TTC549 (cell line): ENCODE measurements around the gene SCUBE1.

Experiments
- FAIRE-seq: peaks from 2 replicates; lab custom pipeline; 2012; peaks lifted over from hg19 to GRCh38; lab: Jason Lieb, UNC

Gene SCUBE1

DNA sequence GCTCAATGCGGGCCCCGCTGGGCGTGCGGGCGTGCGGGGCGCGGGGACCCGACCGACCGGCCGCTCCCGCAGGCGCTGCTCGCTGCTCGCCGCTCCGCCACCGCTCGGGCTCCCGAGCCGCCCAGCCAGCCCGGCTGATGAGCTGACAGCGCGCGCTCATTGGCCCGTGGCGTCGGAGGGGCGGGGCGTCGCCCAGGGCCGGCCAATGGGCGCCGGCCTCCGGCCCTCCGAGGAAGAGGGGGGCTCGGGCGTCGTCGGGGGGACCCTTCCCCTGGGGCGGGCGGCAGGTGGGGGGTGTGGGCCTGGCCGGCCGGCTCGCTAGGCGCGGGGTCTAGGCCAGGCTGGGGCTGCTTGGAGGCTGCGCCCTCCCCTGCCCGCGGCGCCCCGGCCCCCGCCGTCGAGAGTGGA is at the start of gene SCUBE1:
TSS of gene SCUBE1 (minus strand) at position 111 of the 408 bp plus-strand sequence. CDS start 111 bp downstream, outside the sequence.
- FAIRE-seq: no peak

DNA sequence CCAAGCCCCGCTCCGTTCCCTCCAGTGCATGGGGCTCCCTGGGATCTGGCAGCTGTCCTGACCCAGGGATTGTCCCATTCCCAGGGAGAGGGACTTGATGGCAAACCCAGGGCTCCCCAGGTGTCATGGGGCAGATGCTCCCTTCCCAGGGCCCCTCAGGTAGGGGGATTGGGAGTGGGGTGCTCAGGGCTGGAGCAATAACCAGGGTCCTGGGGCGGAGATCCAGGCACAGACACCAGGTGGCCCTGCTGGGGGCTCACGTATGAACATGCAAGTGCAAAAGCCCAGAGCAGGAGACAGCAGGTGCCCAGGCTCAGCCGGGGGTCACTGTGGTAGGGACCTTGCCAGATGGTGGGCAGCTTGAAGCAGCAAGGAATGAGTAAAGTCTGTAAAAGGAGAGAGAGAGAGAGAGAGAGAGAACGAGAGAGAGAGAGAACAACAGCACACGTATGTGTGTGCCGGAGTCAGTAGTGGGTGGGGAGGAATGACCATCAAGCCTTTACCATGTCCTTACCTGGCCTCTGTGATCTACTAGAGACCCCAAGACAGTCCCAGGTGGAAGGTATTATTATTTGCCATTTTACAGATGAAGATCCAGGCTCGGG is 49.3 kb upstream of the SCUBE1 start:
- no peak for FAIRE-seq

DNA sequence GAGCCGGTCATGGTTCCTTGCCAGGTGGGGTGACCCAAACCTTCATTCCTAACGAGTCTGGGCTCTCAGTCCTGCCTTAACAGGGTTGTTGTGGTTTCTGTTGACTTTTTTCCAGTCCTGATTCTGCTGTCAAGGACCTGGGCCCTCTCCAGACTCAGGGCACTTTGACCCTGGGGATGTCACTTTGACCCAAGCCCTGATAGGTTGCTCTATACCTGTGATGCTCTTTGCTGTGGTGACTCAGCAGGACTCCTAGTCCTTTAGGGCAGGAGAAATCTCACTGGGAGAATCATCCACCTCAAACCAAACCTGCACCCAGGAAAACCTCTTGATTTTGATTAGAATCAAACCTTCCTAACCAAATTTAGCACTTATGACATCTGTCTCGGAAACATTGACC is 48.1 kb upstream of the SCUBE1 start:
- no peak for FAIRE-seq

DNA sequence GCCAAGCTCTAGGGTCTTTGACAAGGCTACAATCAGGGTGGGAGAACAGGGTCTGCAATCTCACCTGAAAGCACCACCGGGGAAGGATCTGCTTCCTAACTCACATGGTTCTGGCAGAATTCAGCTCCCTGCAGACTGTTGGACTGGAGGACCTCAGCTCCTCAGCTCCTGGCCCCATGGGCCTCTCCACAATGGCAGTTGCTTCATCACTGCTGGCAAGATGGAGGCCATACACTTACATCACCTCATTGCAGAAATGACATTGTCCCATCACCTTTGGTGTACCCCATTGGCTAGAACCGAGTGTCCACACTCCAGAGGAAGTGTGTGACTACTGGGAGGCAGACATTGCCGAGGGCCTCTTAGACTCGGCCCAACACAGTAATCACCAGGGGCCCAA is 47.7 kb upstream of the SCUBE1 start:
- FAIRE-seq: no peak

DNA sequence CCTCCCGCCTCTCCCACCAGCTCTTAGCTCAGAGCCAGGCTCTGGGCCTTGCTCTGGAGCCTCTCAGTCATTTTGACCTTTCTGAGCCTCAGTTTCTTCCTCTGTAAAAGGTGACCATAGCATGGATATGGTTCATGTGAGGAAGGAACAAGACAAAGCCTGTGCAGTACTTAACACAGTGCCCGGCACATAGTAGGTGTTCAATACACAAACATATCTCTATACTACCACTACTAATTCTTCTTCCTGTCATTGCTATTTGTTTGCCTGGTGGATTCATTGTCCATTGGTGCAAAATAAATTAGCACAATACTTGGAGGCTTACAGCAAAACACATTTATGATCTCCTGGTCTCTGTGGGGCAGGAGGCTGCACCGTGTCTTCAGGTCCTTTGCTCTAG is 47.0 kb upstream of the SCUBE1 start:
- no peak for FAIRE-seq

DNA sequence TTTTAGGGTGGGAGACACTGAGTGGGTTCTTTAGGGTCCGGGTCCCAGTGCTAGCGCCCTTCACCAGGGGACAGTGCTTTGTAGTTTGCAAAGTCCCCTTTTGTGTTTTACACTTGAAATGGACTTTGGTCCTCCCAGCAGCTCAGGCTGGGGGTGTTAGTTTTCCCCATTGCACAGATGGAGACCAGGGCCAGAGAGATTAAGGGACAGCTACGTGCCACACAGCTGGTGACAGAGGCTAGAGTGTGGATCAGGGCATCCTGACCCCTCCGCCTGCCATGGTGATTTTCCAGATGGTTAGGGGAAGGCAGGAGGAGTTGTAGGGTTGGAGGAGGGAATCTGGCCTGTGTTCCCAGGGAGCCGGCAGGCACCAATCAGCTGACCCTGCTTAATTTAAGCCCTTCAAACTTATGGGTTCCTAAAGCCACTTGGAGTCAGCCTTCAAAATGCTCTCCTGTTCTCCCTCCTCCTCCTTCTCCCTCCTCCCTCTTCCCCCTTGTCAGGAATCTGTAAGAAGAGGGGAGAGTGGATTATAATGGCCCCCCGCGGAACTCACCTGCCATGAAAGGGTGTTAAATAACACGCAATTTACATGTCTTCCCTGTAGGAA is 46.2 kb upstream of the SCUBE1 start:
- FAIRE-seq: no peak

DNA sequence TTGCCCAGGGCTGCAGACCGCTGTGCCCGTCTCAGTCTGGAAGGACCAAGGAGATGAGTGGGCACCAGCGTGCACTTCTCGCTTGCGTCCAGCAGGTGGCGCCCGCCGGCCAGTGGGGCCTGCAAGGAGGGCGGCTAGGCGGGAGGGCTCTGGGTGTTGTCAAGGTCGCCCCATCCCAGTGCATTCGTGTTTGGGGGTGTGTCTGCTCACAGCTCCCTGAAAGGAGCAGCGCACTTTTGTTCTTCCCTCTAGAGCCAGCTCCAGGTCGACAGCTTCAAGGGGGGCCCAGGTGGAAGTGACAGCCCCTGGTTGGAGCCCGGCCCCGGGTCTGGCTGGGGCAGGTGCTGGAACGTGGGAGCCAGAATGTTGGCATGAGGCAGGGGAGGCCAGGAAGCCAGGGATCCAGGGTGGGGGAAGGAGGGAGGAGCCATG is 45.3 kb upstream of the SCUBE1 start:
- FAIRE-seq: no peak

DNA sequence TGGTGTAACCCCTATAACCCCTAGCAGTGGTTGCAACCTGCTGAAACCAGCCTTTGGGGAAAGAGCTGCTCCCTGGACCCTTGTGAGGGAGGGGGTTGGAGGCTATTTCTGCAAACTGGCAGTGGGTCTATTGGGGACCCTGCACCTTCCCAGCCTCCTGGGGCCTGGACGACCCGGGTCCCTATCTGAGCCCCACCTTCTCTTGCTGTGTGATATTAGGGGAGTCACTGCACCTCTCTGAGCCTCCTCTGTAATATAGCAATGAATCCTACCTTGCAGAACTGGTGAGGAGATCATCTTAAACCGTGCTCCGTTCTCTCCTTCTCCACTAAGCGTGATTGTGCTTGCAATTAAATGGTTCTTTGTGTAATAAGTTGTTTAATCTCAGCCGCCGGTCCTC is 44.6 kb upstream of the SCUBE1 start:
- FAIRE-seq: no peak

DNA sequence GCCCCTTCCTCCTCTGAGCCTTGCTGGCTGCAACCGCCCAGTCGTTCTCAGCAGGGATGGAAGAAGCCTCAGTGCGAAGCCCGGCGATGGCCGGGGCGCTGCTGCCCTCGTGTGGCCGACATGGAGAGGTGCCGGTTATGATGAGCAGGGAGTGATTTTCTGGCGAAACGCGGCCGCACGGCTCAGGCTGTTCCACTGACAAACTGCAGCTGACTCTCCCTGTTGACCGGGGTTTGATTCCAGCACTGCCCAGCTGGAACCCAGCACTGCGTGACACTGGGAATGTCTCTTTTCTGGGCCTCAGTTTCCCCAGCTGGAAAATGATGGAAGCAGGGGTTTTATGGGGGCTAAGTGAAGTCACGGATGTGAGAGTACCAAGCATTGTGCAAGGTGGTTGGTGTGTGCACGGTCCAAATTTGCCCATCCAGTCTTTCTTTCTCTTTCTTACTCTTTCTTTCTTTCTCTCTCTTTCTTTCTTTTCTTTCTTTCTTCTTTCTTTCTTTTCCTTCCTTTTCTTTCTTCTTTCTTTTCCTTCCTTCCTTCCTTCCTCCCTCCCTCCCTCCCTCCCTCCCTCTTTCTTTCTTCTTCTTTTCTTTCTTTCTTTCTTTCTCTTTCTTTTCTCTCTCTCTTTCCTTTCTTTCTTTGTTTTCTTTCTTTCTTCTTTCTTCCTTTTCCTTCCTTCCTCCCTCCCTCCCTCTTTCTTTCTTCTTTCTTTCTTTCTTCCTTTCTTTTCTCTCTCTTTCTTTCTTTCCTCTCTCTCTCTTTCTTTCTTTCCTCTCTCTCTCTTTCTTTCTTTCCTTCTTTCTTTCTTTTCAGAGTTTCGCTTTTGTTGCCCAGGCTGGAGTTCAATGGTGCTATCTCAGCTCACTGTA is 42.8 kb upstream of the SCUBE1 start:
- no peak for FAIRE-seq

DNA sequence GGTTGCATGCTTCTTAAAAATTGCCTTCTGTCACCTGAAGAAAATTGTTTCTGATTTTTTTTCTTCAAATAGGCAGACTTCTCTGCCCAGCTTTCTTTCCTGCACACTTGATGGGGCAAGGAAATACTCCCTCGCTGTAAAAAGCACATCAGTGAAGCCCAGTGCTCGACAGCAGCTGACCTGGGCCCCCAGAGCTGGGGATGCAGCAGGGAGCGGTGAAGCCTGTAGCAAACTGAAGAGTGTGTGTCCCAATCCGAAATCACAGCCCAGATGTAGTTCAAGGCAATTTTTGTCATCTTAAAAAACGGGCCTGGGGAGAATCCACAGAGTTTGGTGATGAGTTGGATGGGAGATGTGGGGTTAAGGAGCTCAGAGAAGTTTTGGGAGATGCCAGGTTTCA is 41.7 kb upstream of the SCUBE1 start:
- no peak for FAIRE-seq

DNA sequence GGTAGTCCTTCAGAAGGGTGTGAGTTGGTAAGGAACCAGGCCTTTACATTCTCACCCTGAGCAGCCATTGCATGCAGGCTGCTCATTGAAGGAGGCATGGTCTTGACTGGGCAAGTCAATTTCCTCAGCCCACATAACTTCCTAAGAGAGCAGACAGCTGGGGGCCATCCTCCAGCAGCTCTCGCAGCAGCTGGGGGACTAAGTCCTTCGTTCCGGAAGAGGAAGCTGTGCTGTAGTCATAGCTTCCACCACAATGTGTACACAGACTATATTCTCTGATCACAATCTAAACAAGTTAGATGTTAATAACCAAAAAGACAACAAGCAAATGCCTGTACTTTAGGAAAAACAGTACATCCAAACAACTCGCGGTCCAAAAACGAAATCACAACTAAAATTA is 38.5 kb upstream of the SCUBE1 start:
- FAIRE-seq: no peak

DNA sequence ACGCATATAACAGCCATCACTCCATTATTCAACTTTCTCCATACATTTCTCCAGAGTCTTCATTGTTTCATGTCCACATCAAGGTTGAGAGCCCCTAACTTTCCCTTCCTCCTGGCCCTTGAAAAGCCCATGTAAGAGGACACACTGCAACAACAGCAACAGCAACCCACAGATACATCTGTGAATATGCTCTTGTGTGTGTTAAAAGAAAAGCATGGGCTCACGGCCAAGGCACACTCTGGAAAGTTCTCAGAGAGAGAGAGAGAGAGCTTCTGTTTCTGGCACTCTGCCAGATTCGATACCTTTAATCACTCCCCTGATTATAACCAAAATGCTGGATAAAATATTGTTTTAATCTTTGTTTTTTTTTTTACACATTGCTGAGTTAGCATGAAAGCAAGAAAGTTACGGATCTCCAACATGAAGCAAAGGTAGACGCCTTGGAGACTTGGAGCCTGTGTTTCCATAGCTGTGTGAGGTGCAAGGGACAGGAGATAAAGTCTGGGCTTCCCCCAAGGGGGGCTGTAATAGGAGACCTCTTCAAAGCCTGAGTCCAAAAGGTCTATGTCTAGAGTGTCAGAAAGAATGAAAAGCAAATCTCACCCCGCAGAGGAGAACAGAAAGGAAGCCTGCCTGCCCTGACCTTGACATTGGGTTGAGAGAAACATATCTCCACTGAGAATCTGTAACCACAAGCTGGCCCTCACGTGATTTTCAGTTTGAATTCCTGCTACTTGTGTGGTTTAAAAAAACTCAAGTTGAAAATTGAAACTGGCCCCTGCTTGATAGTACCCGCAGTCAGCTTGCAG is 34.9 kb upstream of the SCUBE1 start:
- no peak for FAIRE-seq

DNA sequence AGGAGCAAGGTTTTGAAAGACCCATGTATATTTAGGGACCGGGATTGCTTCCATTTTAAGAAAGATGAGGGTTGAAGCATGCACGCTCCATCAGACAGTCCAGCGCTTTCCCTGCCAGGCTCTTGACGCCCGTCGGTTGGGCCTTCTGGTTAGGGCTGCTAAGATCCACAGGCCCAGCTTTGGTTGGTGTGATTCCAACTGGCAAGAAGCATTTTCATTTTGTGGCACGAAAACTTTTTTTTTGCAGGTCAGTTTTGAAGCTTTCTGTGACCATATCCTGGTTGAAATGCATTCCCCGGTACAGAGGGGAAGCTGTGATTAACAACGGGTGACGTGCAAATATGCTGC is 34.4 kb upstream of the SCUBE1 start:
- no peak for FAIRE-seq

DNA sequence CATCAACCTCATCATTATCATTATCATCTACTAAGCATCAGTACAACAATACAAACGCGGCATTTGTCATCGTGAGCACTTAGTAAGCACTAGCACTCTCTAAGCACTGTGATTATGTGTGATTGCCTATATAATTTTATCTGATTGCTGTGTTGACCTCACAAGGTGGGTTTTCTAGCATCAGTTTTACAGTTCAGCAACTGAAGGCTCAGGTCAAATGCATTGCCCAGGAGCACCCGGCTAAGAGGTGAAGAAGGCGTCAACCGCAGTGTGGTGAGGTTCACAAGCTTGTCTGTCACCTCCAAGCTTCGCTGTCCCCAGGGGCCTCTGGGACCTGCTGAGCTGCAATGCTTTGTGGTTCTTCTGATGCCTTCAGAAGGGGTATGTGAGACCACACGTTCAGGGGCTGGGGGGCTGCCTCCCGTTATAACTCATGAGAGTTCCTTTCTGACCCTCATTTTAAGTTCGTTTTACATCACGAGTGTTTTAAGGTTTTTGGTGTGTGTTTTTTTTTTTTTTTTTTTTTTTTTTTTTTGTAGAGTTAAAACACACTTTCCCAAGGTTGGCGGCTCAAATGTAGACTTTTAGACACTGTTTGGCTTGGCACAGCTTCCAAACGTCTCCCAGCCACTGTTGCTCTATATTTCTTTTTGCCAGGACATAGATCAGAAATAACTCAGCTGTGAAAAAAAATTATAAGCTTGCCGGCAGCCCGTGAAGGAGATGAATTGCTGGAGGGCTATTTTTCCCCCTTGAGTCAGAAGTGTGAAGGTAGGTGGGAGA is 33.8 kb upstream of the SCUBE1 start:
- FAIRE-seq: no peak

DNA sequence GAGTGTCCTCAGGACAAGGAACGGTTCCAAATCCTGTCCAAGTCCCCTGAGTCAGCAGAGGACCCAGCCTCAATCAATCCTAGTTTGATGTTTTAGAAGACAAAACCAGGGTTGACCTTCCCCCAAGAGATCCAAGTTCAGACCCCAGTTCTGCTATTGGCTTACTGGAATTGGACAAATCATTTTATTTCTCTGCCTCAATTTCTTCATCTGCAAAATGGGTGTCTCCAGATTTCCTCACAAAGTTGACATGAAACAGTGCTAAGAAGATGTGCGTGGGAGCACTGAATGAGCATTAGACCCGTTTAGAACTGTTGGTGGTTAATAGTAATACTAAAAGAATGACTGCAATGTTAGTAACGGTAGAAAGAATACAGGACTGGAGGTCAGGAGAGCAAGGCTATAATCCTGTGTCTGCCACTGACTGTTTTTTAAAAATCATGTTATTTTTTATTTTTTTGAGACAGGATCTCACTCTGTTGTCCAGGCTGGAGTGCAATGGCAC is 32.8 kb upstream of the SCUBE1 start:
- FAIRE-seq: no peak

DNA sequence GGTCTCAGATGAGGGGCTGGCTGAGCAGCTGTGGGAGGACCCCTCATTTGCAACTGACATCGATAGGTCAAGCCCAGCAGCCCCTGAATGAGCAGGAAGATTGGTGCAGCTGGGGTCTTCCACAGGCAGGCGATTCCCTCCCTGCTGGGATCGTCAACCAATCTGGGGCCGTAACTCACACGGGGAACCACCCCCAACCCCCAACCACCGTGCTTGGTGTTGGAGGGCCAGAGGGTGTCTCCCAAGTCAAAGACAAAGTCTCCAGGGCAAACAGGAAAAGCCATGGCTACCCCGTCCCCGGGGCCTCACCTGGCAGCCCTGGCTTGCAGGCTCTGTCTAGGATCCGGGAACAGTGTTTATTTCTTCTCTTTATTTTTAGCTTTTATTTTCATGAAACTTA is 26.9 kb upstream of the SCUBE1 start:
- no peak for FAIRE-seq

DNA sequence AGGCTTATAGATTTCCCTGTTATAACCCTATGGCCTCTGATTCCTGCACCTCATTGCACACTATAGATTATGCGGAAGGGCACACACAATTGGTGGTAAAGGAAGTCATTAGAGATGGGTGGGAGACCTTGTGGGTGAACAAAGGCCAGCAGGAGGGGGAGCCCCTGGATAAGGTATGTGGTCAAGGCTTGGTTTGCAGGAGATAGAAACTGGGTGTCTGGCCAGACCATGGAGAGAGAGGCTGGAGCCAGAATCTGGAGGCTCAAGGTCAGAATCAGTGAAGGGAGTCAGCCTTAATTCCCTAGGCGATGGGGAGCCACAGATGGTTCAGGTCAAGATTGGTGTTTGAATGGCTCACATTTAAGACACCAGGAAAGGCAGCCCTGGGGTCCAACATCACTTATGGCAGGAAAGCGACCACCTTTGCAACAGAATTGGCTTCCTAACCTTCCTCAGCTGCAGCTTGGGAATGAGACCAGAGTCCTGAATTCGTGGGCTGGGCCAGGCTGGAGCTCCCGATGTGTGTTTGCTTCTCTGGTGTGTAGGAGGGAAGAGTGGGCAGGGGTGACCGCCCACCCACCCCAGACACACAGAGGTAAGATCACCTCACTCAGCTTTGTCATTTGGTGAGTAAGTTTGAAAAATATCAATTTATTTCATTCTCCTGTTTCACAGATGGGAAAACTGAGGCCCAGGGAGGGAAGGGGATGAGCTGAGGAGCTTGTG is 22.7 kb upstream of the SCUBE1 start:
- FAIRE-seq: no peak

DNA sequence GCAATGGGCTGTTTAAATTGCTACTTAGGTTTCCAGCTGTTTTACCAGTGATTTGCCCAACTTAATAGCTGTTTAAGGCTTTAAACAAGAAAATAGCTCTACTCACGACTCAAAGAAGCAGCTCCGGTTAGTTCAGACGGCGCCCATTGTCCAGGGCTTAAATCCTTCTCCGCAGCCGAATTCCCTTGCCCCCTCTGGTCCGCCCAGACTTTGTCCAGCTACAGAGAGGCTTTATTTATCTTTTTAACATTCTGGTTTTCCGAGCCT is 20.9 kb upstream of the SCUBE1 start:
- FAIRE-seq: no peak

DNA sequence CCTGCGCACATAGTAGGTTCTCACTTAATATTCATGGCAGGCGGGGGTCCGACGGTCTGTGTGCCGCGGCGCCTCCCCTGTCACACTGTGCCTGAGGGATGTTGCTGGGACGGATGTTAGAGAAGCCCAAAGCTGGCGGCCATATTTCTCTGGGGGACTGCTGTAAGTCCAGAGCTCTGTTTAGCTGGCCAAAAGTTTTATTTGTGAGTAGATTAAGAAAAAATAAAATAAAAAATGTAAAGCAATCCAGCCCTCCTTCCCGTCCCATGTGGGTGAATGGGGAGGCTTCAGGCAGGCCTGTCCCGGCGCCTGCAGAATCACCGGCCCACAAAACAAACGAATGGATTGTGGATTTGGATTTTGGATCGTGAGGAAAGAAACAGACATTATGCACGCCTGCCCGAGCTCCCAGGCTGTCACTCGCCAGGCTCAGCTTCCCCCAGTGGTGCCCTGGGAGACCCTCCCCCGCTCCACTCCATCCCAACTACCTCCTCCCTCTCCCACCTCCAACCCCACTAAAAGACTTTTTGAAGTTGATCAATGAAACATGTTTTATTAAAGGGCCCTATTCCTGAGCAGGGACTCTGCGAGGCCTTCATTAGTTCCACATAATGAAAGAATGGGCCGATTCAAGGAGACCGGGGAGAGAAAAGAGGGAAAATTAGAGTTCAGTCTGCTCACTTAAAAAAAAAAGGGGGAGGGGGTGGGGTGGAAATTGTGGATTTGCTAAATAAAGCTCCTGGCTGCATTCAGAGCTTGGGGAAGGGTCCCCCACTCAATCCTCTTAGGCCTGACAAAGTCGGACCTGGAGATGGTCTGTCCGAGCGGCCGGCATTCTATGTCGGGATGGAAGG is 20.4 kb upstream of the SCUBE1 start:
- no peak for FAIRE-seq

DNA sequence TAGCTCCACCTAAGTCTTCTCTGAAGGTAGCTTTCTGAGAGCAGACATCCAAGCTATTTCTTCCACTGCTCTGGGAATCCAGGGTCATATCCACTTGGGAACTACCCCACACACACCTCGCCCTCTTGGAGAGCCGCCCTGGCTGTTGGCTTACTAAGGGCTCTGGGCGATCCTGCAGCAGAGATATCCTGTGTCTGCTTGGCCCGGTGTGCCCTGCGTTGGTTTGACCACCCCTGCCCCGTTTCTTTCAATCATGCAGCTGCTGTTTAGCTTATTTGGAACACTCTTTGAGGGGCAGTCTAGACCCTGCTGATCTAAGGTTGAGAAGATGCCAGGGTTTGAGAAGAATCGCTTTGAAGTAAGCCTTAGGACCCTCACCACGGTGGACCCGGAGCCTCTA is 17.4 kb upstream of the SCUBE1 start:
- FAIRE-seq: no peak
